HepG2 (cell line): Measurements from ENCODE around the gene SPAG7. TPM values are rescaled to one million over a fixed set of nuclear protein-coding genes. Genes with fewer than 3 reads are reported as not detected.

Experiments used
- BCL6 ChIP-seq: IDR thresholded peaks from 2 replicates; pipeline ENCODE4 v1.6.1; 2016; ENCODE audit warnings: missing genetic modification reagents, missing compliant biosample characterization
- FOSL2 ChIP-seq: sonication (generic); formaldehyde crosslinking; IDR thresholded peaks from 2 replicates; pipeline ENCODE4 v1.4.0; 2020; ENCODE audit warnings: missing genetic modification reagents
- KLF15 ChIP-seq: sonication (generic); formaldehyde crosslinking; IDR thresholded peaks from 2 replicates; pipeline ENCODE4 v1.8.1; 2023; ENCODE audit warnings: borderline replicate concordance, mild to moderate bottlenecking, inconsistent platforms, missing genetic modification reagents, mixed read lengths
- PHF21A ChIP-seq: sonication (generic); formaldehyde crosslinking; IDR thresholded peaks from 2 replicates; pipeline ENCODE4 v1.5.0; 2020; ENCODE audit warnings: mild to moderate bottlenecking, missing genetic modification reagents
- PHF8 ChIP-seq: sonication (generic); formaldehyde crosslinking; IDR thresholded peaks from 2 replicates; pipeline ENCODE4 v1.5.0; 2020; ENCODE audit warnings: missing genetic modification reagents
- RBAK ChIP-seq: sonication (generic); formaldehyde crosslinking; IDR thresholded peaks from 2 replicates; pipeline ENCODE4 v1.5.1; 2020; ENCODE audit warnings: mild to moderate bottlenecking, missing genetic modification reagents
- REL ChIP-seq: sonication (generic); formaldehyde crosslinking; conservative IDR thresholded peaks from 2 replicates; pipeline ENCODE4 v1.8.0; 2022; ENCODE audit warnings: mild to moderate bottlenecking, missing genetic modification reagents, moderate library complexity
- SNRNP70 ChIP-seq: fragments of 200-400 bp; formaldehyde crosslinking; IDR thresholded peaks from 2 replicates; pipeline ENCODE4 v1.6.1; 2017; ENCODE audit warnings: mild to moderate bottlenecking, low read depth, low read length, moderate library complexity
- SSRP1 ChIP-seq: IDR thresholded peaks from 2 replicates; pipeline ENCODE4 v1.6.1; 2016; ENCODE audit warnings: control low read depth
- ZBTB1 ChIP-seq: sonication (generic); formaldehyde crosslinking; IDR thresholded peaks from 2 replicates; pipeline ENCODE4 v1.4.0; 2020; ENCODE audit warnings: missing genetic modification reagents, borderline replicate concordance
- ZBTB3 ChIP-seq: sonication (generic); formaldehyde crosslinking; IDR thresholded peaks from 2 replicates; pipeline ENCODE4 v1.4.0; 2020; ENCODE audit warnings: low read depth, mild to moderate bottlenecking, moderate library complexity, missing genetic modification reagents, borderline replicate concordance
- ZNF44 ChIP-seq: sonication (generic); formaldehyde crosslinking; IDR thresholded peaks from 2 replicates; pipeline ENCODE4 v1.5.1; 2020; ENCODE audit warnings: mild to moderate bottlenecking, missing genetic modification reagents
- ZNF546 ChIP-seq: sonication (generic); formaldehyde crosslinking; conservative IDR thresholded peaks from 2 replicates; pipeline ENCODE4 v1.8.1; 2023; ENCODE audit warnings: mild to moderate bottlenecking, missing genetic modification reagents
- ZNF556 ChIP-seq: sonication (generic); formaldehyde crosslinking; IDR thresholded peaks from 2 replicates; pipeline ENCODE4 v1.4.0; 2020; ENCODE audit warnings: mild to moderate bottlenecking, missing genetic modification reagents, borderline replicate concordance
- ZNF616 ChIP-seq: sonication (generic); formaldehyde crosslinking; IDR thresholded peaks from 2 replicates; pipeline ENCODE4 v1.5.0; 2020; ENCODE audit warnings: low read depth, mild to moderate bottlenecking, missing genetic modification reagents
- polyA plus RNA-seq, 8 experiments: library from polyadenylated mRNA; depleted of rRNA in 3 of 8; stranded (reverse) in 7 of 8; unstranded in 1 of 8; fragments of >200 nt; fragmentation: Illumina TruSeq in 4 of 8; extraction: Trizol in 4 of 8; gene quantifications; 2 replicates each; pipeline versions ENCODE4 v1.2.1 to v1.2.3, GENCODE V29; 2011 to 2016; ENCODE audit warnings: low read depth in 4 of 8, missing spikeins in 1 of 8, mixed read lengths in 1 of 8; ENCODE audit not compliant: insufficient read depth in 1 of 8
- total RNA-seq, 5 experiments: library from RNA; depleted of rRNA; stranded (reverse); fragments of >200 nt; fragmentation: Illumina TruSeq; extraction: Trizol; gene quantifications; 2 replicates each; pipeline ENCODE4 v1.2.3, GENCODE V29; 2016; ENCODE audit warnings: low read depth in 1 of 5
- TF ChIP-seq, protein P1 (sequence below): IDR thresholded peaks from 2 replicates; pipeline ENCODE4 v1.6.1; 2016; ENCODE audit warnings: mild to moderate bottlenecking, missing biosample characterization, missing genetic modification reagents
- TF ChIP-seq, protein P2 (sequence below): sonication (generic); formaldehyde crosslinking; IDR thresholded peaks from 2 replicates; pipeline ENCODE4 v1.5.0; 2020; ENCODE audit warnings: mild to moderate bottlenecking, missing genetic modification reagents, borderline replicate concordance
- TF ChIP-seq, protein P3 (sequence below): sonication (generic); formaldehyde crosslinking; IDR thresholded peaks from 2 replicates; pipeline ENCODE4 v1.4.0; 2020; ENCODE audit warnings: missing genetic modification reagents
- TF ChIP-seq, protein P4 (sequence below): sonication (generic); formaldehyde crosslinking; IDR thresholded peaks from 2 replicates; pipeline ENCODE4 v1.5.0; 2020; ENCODE audit warnings: missing genetic modification reagents
- TF ChIP-seq, protein P5 (sequence below): sonication (generic); formaldehyde crosslinking; IDR thresholded peaks from 2 replicates; pipeline ENCODE4 v1.4.0; 2020; ENCODE audit warnings: mild to moderate bottlenecking, low read depth, missing genetic modification reagents

SPAG7 gene
- total and polyA plus RNA-seq, 2 of the 13 experiments (the other 11 are each of a cell fraction or from before 2014, with no cell fraction given), result 51.0 to 59.0 TPM

DNA sequence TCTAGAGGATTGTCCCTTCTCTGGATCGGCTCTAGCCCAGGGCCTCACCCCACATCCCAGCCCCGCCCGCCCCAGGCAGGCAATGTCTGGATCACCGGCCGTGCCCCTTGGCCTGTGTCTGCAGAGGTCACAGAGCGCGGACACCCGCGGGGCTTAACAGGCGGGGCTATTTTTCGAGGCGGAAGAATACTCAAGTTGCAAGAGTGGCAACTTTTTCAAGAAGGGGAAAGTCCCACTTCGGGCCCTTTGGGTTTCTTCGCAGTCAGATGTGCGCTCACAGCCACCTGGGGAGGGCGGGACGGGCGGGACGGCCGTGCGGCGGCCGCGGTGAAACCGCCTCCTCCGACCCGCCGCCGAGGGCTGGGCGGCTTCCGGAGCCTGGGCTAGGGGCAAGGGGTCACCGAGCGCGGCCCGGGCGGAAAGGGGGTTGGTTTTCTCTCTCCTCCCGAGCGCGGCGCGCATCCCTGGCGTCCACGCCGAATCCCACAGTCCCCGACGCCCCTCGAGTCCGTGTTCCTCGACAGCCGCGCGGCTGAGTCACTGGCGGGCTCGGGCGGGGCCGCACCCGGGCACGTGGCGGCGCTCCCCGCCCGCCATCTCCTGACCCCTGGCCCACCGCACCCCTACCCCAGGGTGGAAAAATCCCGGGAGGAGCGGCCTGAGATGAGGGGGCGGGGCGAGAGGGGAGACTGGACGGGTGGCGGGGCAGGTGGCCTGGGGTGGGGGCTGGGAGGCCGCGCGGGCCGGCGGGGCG, 18.1 kb downstream of the SPAG7 start (continued):
- no peak for TF ChIP-seq ZNF44
- TF ChIP-seq, protein P1, sequence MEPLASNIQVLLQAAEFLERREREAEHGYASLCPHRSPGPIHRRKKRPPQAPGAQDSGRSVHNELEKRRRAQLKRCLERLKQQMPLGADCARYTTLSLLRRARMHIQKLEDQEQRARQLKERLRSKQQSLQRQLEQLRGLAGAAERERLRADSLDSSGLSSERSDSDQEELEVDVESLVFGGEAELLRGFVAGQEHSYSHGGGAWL (CRISPR knock-in tag), result 0 out of 2 replicates have a peak, but pooled peaks have one; percentile 46
- TF ChIP-seq FOSL2 (CRISPR knock-in tag), result peak; percentile 83
- peak; percentile 54; the same call in 1 of the 2 replicates for TF ChIP-seq ZNF546 (CRISPR knock-in tag)
- TF ChIP-seq, protein P2, sequence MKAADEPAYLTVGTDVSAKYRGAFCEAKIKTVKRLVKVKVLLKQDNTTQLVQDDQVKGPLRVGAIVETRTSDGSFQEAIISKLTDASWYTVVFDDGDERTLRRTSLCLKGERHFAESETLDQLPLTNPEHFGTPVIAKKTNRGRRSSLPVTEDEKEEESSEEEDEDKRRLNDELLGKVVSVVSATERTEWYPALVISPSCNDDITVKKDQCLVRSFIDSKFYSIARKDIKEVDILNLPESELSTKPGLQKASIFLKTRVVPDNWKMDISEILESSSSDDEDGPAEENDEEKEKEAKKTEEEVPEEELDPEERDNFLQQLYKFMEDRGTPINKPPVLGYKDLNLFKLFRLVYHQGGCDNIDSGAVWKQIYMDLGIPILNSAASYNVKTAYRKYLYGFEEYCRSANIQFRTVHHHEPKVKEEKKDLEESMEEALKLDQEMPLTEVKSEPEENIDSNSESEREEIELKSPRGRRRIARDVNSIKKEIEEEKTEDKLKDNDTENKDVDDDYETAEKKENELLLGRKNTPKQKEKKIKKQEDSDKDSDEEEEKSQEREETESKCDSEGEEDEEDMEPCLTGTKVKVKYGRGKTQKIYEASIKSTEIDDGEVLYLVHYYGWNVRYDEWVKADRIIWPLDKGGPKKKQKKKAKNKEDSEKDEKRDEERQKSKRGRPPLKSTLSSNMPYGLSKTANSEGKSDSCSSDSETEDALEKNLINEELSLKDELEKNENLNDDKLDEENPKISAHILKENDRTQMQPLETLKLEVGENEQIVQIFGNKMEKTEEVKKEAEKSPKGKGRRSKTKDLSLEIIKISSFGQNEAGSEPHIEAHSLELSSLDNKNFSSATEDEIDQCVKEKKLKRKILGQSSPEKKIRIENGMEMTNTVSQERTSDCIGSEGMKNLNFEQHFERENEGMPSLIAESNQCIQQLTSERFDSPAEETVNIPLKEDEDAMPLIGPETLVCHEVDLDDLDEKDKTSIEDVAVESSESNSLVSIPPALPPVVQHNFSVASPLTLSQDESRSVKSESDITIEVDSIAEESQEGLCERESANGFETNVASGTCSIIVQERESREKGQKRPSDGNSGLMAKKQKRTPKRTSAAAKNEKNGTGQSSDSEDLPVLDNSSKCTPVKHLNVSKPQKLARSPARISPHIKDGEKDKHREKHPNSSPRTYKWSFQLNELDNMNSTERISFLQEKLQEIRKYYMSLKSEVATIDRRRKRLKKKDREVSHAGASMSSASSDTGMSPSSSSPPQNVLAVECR (CRISPR knock-in tag), result peak; percentile 19; the same call in 1 of the 2 replicates
- TF ChIP-seq ZBTB1 (CRISPR knock-in tag), result no peak
- TF ChIP-seq, protein P3, sequence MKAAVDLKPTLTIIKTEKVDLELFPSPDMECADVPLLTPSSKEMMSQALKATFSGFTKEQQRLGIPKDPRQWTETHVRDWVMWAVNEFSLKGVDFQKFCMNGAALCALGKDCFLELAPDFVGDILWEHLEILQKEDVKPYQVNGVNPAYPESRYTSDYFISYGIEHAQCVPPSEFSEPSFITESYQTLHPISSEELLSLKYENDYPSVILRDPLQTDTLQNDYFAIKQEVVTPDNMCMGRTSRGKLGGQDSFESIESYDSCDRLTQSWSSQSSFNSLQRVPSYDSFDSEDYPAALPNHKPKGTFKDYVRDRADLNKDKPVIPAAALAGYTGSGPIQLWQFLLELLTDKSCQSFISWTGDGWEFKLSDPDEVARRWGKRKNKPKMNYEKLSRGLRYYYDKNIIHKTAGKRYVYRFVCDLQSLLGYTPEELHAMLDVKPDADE (CRISPR knock-in tag), result peak; percentile 39; the same call in 1 of the 2 replicates
- 0 out of 2 replicates have a peak, but pooled peaks have one; percentile 31 for TF ChIP-seq ZNF616 (CRISPR knock-in tag)
- no peak for TF ChIP-seq ZBTB3 (CRISPR knock-in tag)
- no peak; the same call in 1 of the 2 replicates for TF ChIP-seq KLF15
- no peak for TF ChIP-seq RBAK (CRISPR knock-in tag)
- no peak for TF ChIP-seq SSRP1 (CRISPR knock-in tag)
- TF ChIP-seq, protein P4, sequence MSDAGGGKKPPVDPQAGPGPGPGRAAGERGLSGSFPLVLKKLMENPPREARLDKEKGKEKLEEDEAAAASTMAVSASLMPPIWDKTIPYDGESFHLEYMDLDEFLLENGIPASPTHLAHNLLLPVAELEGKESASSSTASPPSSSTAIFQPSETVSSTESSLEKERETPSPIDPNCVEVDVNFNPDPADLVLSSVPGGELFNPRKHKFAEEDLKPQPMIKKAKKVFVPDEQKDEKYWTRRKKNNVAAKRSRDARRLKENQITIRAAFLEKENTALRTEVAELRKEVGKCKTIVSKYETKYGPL (CRISPR knock-in tag), result no peak
- TF ChIP-seq, protein P5, sequence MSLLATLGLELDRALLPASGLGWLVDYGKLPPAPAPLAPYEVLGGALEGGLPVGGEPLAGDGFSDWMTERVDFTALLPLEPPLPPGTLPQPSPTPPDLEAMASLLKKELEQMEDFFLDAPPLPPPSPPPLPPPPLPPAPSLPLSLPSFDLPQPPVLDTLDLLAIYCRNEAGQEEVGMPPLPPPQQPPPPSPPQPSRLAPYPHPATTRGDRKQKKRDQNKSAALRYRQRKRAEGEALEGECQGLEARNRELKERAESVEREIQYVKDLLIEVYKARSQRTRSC, result no peak
- TF ChIP-seq BCL6 (CRISPR knock-in tag), result peak; percentile 99
- TF ChIP-seq ZNF556 (CRISPR knock-in tag), result no peak
- no peak for TF ChIP-seq PHF8 (CRISPR knock-in tag)
- no peak for TF ChIP-seq SNRNP70
- peak; percentile 91 for TF ChIP-seq REL (CRISPR knock-in tag)
- TF ChIP-seq PHF21A (CRISPR knock-in tag), result peak; percentile 45; the same call in 1 of the 2 replicates
